NCI-H82 treated with DMSO at 0.1 percent for 48 hours (cell line): ENCODE data around the gene NANP.
A peak's percentile ranks its signal among the peaks of the same experiment; 100 is the strongest.
"Not testable (repeated sequence)": the region's sequence is repeated elsewhere in the genome, so short reads cannot be mapped to it uniquely, and the experiment has no call there.

Source experiments
- DNase-seq: peaks from one replicate; lab custom pipeline; 2025; ENCODE audit not compliant: unreplicated experiment; lab: John Stamatoyannopoulos, UW

The NANP gene

GRCh38 chr20:25606094-25606695 is 17.6 kb downstream of the NANP start:
- DNase-seq: no peak

GRCh38 chr20:25605148-25605547 is 18.7 kb downstream of the NANP start:
- no peak for DNase-seq

- no peak for DNase-seq
Measured at GRCh38 chr20:25604611-25605010, 19.2 kb downstream of the NANP start.

- DNase-seq: not testable (repeated sequence)
Measured at GRCh38 chr20:25602914-25603309, 20.9 kb downstream of the NANP start.

GRCh38 chr20:25602191-25602913 is 21.5 kb downstream of the NANP start:
- not testable (repeated sequence) for DNase-seq

GRCh38 chr20:25601659-25602058 is 22.2 kb downstream of the NANP start:
- DNase-seq: no peak

GRCh38 chr20:25600632-25601031 is 23.2 kb downstream of the NANP start:
- no peak for DNase-seq

- no peak for DNase-seq
Measured at GRCh38 chr20:25592135-25592852, 31.5 kb downstream of the NANP start.

GRCh38 chr20:25590778-25591177 is 33.0 kb downstream of the NANP start:
- not testable (repeated sequence) for DNase-seq

GRCh38 chr20:25588491-25588890 is 35.3 kb downstream of the NANP start:
- no peak for DNase-seq

- DNase-seq: no peak
Measured at GRCh38 chr20:25587536-25587935, 36.3 kb downstream of the NANP start.

- no peak for DNase-seq
Measured at GRCh38 chr20:25586877-25587276, 36.9 kb downstream of the NANP start.

- peak; percentile 39 for DNase-seq
Measured at GRCh38 chr20:25584905-25585704, 38.7 kb downstream of the NANP start, which contains the start of gene NINL. NINL (minus strand) TSS chr20:25585531; CDS start chr20:25526587, 58,944 bp downstream.

- DNase-seq: not testable (repeated sequence)
Measured at GRCh38 chr20:25583607-25584006, 40.2 kb downstream of the NANP start.

GRCh38 chr20:25580711-25581110 is 43.1 kb downstream of the NANP start:
- no peak for DNase-seq

GRCh38 chr20:25579081-25579770 is 44.6 kb downstream of the NANP start:
- DNase-seq: no peak

- DNase-seq: no peak
Measured at GRCh38 chr20:25576783-25577530, 46.9 kb downstream of the NANP start.

GRCh38 chr20:25574411-25574810 is 49.4 kb downstream of the NANP start:
- peak; percentile 32 for DNase-seq

GRCh38 chr20:25573288-25574251 is 50.2 kb downstream of the NANP start:
- no peak for DNase-seq
